Right lobe of liver (tissue), 6 donors: ENCODE measurements around the gene PAXX. TPM values are rescaled to one million over a fixed set of nuclear protein-coding genes. Genes with fewer than 3 reads are reported as not detected.

Source experiments
- ATAC-seq, 4 donors: fragments of 200-7000 bp; cut with Tn5 transposase; one replicate each; pipeline ENCODE4 v1.9.1; 2020; ENCODE audit warnings: mild to moderate bottlenecking in 4 of 4, moderate library complexity in 4 of 4
- DNase-seq, 3 donors: peaks; one replicate each; pipeline ENCODE4 v3.0.0-alpha.2; 2020
- H3K27ac ChIP-seq, 3 donors: fragments of 200-600 bp; one replicate each; pipeline ENCODE4 v1.8.0; 2022
- H3K27me3 ChIP-seq, 2 donors: fragments of 200-600 bp; one replicate each; pipeline ENCODE4 v1.8.0; 2022
- H3K36me3 ChIP-seq, 4 donors: fragments of 200-600 bp; sonication (generic) in 1 of 4; one replicate each; pipeline versions ENCODE4 v1.5.1 to v1.8.0; 2017 to 2022; ENCODE audit warnings: control low read depth in 1 of 4
- H3K4me1 ChIP-seq, 4 donors: fragments of 200-600 bp; sonication (generic) in 1 of 4; one replicate each; pipeline versions ENCODE4 v1.5.1 to v1.8.0; 2017 to 2022; ENCODE audit warnings: control low read depth in 1 of 4
- H3K4me3 ChIP-seq, 3 donors: fragments of 200-600 bp; one replicate each; pipeline ENCODE4 v1.8.0; 2022
- H3K9me3 ChIP-seq, 4 donors: fragments of 200-600 bp; sonication (generic) in 1 of 4; one replicate each; pipeline versions ENCODE4 v1.5.1 to v1.8.0; 2017 to 2022; ENCODE audit warnings: control low read depth in 1 of 4
- POLR2A ChIP-seq: fragments of 450-650 bp; IDR thresholded peaks from one replicate; pipeline ENCODE4 v1.6.1; 2017; ENCODE audit warnings: antibody characterized with exemption, mild to moderate bottlenecking
- WGBS: methylation state at CpG from one replicate; pipeline ENCODE4 v1.1.6; 2018; ENCODE audit warnings: low coverage, low lambda C conversion rate; ENCODE audit not compliant: insufficient coverage; ENCODE audit errors: missing lambda C conversion rate; 5-methylcytosine and 5-hydroxymethylcytosine counted together
- intact Hi-C, 2 donors: fragments of 100-400 bp; cut with DNase I; formaldehyde crosslinking; loops; one replicate each; pipeline versions ENCODE4 v1.11.2 to v1.14.1; 2022
- total RNA-seq, 6 experiments: library from RNA; depleted of rRNA in 2 of 6; stranded (reverse); fragments of >200 nt in 2 of 6; fragmentation: NEBNext Ultra II Directional in 3 of 6; extraction: Animal tissue kit (Norgen Biotek cat#: 25700) in 3 of 6; gene quantifications; one replicate each; pipeline versions ENCODE4 v1.1.0 to v1.2.4, GENCODE V29; 2016 to 2023
- TF ChIP-seq, protein P1 (sequence below), 4 donors: fragments of 200-600 bp in 3 of 4; fragments of 450-650 bp in 1 of 4; IDR thresholded peaks; one replicate each; pipeline versions ENCODE4 v1.5.1 to v1.8.0; 2016 to 2022; ENCODE audit warnings: antibody characterized with exemption in 4 of 4, mild to moderate bottlenecking in 2 of 4
- donor health status: DM: no; HTN: yes; CAD: no.
- donor health status: DM: no; HTN: no; CAD: no.
- donor health status: DM: no; HTN: no; CAD: no.
- donor health status: DM: no; HTN: yes; CAD: no.
- donor health status: DM: no; HTN: yes; CAD: no.

The PAXX gene
- total RNA-seq, 6 experiments from 2014 or later = 13.8 to 34.5 (median 23.3) TPM

DNA sequence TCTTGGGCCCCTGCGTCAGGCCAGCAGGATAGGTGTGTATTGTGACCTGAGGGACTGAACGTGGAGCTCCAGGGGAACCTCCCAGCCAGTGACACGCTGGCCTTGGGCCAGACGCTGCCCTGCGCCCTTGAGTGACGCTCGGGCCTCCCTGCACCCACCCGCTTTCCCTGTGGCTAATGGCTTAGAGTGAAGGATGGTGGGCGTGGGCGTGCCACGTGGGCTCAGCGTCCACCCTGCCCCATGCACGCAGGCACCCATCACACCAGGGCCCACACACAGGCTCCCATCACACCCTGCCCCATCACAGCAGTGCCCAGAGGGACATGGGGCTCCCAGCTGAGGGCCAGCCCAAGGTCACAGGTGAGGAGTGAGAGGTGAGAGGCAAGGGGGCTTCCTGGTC is 44.8 kb downstream of the PAXX start:
- ATAC-seq (no peak), DNase-seq (no peak)
- intact Hi-C loops = loop anchor here (5.0 to 10.0 kb wide), 3 partner anchors 92 to 262 kb away; partner anchors contain the start of genes C8G (in 1 of the 2) and FBXW5 (in 1 of the 2)
- Histone ChIP-seq H3K36me3 (no peaks in the 10 kb centered on the region), H3K4me1 (peaks cover 0 to 3% (median 0%) of the 10 kb centered on the region in 4 donors), H3K27ac (no peak overlapping the region), H3K27me3 (no peaks in the 10 kb centered on the region), H3K4me3 (no peak overlapping the region), H3K9me3 (no peaks in the 10 kb centered on the region)
- no CpG with 5 or more reads among the region's 13 CpGs for WGBS
- TF ChIP-seq, protein P1, sequence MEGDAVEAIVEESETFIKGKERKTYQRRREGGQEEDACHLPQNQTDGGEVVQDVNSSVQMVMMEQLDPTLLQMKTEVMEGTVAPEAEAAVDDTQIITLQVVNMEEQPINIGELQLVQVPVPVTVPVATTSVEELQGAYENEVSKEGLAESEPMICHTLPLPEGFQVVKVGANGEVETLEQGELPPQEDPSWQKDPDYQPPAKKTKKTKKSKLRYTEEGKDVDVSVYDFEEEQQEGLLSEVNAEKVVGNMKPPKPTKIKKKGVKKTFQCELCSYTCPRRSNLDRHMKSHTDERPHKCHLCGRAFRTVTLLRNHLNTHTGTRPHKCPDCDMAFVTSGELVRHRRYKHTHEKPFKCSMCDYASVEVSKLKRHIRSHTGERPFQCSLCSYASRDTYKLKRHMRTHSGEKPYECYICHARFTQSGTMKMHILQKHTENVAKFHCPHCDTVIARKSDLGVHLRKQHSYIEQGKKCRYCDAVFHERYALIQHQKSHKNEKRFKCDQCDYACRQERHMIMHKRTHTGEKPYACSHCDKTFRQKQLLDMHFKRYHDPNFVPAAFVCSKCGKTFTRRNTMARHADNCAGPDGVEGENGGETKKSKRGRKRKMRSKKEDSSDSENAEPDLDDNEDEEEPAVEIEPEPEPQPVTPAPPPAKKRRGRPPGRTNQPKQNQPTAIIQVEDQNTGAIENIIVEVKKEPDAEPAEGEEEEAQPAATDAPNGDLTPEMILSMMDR (IDR thresholded peaks at IDR 0.05) = no peak
- TF ChIP-seq POLR2A = no peak

DNA sequence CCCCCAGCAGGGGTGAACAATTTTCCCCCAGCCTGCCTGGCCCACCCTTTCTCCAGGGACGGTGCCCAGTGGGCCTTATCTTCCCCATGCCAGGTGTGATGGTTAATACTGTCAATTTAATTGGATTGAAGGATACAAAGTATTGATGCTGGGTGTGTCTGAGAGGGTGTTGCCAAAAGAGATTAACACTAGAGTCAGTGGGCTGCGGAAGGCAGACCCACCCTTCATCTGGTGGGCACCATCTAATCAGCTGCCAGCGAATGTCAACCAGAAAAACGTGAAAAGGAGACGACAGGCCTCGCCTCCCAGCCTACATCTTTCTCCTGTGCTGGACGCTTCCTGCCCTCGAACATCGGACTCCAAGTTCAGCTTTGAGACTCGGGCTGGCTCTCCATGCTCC is 45.3 kb downstream of the PAXX start:
- Histone ChIP-seq H3K27ac (no peak overlapping the region), H3K9me3 (no peaks in the 10 kb centered on the region), H3K4me3 (no peak overlapping the region), H3K4me1 (peaks cover 0 to 3% (median 0%) of the 10 kb centered on the region in 4 donors), H3K27me3 (no peaks in the 10 kb centered on the region), H3K36me3 (no peaks in the 10 kb centered on the region)
- intact Hi-C loops = loop anchor here (5.0 to 10.0 kb wide), 3 partner anchors 93 to 263 kb away; partner anchors contain the start of genes C8G (in 1 of the 2) and FBXW5 (in 1 of the 2)
- no peak for TF ChIP-seq POLR2A
- TF ChIP-seq, protein P1 (IDR thresholded peaks at IDR 0.05) = no peak
- ATAC-seq = no peak
- 77% methylated on average over 4 of the region's 10 CpGs for WGBS
- DNase-seq = no peak

DNA sequence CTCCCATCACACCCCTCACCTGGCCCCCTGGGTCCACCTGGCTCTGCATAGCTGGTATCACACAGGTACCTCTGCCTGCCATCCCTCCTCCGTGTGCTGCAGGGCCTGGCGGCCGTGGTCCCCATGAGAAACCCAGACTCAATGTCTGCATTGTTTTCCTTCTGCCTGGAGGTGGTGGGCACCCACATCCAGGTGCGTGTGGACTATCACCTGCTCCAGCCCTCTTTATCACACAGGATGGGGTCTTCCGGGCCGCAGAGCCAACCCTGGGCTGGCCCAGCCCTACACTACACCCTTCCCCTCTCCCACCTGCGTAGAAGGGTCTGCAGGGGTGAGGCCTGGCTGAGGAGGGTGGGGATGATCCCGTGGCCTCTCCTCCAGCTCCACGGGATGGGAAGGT is 46.7 kb downstream of the PAXX start:
- intact Hi-C loops = loop anchor here (5.0 to 10.0 kb wide), 3 partner anchors 94 to 264 kb away; partner anchors contain the start of genes C8G (in 1 of the 2) and FBXW5 (in 1 of the 2)
- H3K27ac ChIP-seq = no peak overlapping the region
- H3K4me1 ChIP-seq = peaks cover 0 to 3% (median 0%) of the 10 kb centered on the region in 4 donors
- H3K36me3 ChIP-seq = no peaks in the 10 kb centered on the region
- H3K9me3 ChIP-seq = no peaks in the 10 kb centered on the region
- peaks cover 0 to 1% of the 10 kb centered on the region in 2 donors for H3K27me3 ChIP-seq
- no peak for DNase-seq
- ATAC-seq = no peak
- no peak overlapping the region for H3K4me3 ChIP-seq
- WGBS = 60% methylated on average over 2 of the region's 9 CpGs
- TF ChIP-seq POLR2A = no peak
- TF ChIP-seq, protein P1 (IDR thresholded peaks at IDR 0.05) = no peak

DNA sequence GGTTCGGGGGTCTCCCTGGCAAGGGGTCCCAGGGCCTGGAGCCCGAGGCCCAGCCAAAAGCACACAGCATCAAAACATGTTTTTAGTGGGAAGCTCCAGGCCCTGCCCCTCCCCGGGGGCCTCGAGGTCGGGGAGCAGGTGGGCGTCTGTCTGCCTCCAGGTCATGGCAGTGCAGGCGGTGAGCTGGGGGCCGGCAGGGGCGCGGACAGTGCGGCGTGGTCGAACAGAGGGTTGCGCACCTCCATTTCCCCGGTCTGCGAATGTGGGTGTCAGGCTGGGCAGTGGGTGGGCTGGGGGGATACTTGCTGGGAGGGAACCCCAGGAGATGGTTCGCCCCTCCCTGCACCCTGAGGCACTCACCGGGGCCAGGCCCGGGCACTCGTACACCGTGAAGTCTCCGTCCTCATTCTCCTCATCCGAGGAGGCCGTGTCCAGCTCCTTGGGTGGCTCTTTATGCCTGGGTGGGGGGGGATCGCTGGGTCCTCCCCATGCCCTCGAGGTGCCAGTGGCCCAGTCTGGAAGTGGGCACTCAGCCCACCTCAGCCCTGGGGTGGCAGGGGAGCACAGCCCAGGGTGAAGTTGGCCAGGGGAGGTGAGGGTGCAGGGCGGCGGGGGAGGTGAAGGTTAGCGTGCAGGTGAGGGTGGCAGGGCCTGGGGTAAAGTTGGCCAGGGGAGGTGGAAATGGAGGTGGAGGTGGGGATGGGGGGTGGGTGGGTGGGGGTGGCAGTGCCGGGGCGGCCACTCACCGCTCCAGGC is 47.6 kb downstream of the PAXX start:
- H3K36me3 ChIP-seq = no peaks in the 10 kb centered on the region
- WGBS = 57% methylated on average over 17 of the region's 32 CpGs
- ATAC-seq (no peak), DNase-seq (no peak)
- no peak overlapping the region for H3K4me3 ChIP-seq
- peaks cover 0 to 3% (median 0%) of the 10 kb centered on the region in 4 donors for H3K4me1 ChIP-seq
- no peaks in the 10 kb centered on the region for H3K9me3 ChIP-seq
- TF ChIP-seq, protein P1 (IDR thresholded peaks at IDR 0.05) = no peak
- TF ChIP-seq POLR2A = no peak
- intact Hi-C loops = loop anchor here (5.0 to 10.0 kb wide), 3 partner anchors 95 to 265 kb away; partner anchors contain the start of genes C8G (in 1 of the 2) and FBXW5 (in 1 of the 2)
- peaks cover 0 to 3% of the 10 kb centered on the region in 2 donors for H3K27me3 ChIP-seq
- no peak overlapping the region for H3K27ac ChIP-seq
